HepG2 (cell line): ENCODE measurements around the gene VENTX.

ENCODE experiments used
- ATF1 ChIP-seq: IDR thresholded peaks from 2 replicates; pipeline ENCODE4 v1.6.1; 2016; ENCODE audit warnings: mild to moderate bottlenecking, control low read depth
- CHD2 ChIP-seq: IDR thresholded peaks from 2 replicates; pipeline ENCODE4 v1.6.1; 2011; ENCODE audit warnings: low read depth, low read length, improper control_type of control experiment
- MAX ChIP-seq: IDR thresholded peaks from 2 replicates; pipeline ENCODE4 v1.6.1; 2012; ENCODE audit warnings: inconsistent platforms
- MXD3 ChIP-seq: IDR thresholded peaks from 2 replicates; pipeline ENCODE4 v1.6.1; 2016; ENCODE audit warnings: mild to moderate bottlenecking, missing biosample characterization, missing genetic modification reagents
- MXI1 ChIP-seq: IDR thresholded peaks from 3 replicates; pipeline ENCODE4 v1.6.1; 2012; ENCODE audit warnings: low read depth, low read length, inconsistent platforms, borderline replicate concordance
- NR2F1 ChIP-seq, 2 experiments: fragments of 450-650 bp in 1 of 2; formaldehyde crosslinking in 1 of 2; IDR thresholded peaks; 2 replicates each; pipeline versions ENCODE4 v1.5.0 to v1.6.1; 2016 to 2020; ENCODE audit warnings: mild to moderate bottlenecking in 1 of 2, missing compliant biosample characterization in 1 of 2, missing genetic modification reagents in 1 of 2, moderate library complexity in 1 of 2
- THAP7 ChIP-seq: sonication (generic); formaldehyde crosslinking; IDR thresholded peaks from 2 replicates; pipeline ENCODE4 v1.8.1; 2023; ENCODE audit warnings: mild to moderate bottlenecking, missing genetic modification reagents

- no peak for TF ChIP-seq MAX
- TF ChIP-seq THAP7 (CRISPR knock-in tag), result no peak
- no peak for TF ChIP-seq MXD3 (CRISPR knock-in tag)
- TF ChIP-seq NR2F1 (CRISPR knock-in tag; IDR thresholded peaks at IDR 0.05), result no peak
- no peak for TF ChIP-seq ATF1 (CRISPR knock-in tag)
- TF ChIP-seq CHD2, result no peak
- no peak for TF ChIP-seq MXI1
Observed at GRCh38 chr10:133202778-133203651, 34.6 kb upstream of the VENTX start.
